Raji (cell line): ENCODE results near the gene RERE.

ENCODE experiments used
- POLR2A ChIP-seq: IDR thresholded peaks from 2 replicates; pipeline ENCODE4 v1.6.1; 2011; ENCODE audit warnings: low read depth, low read length, control low read depth; ENCODE audit not compliant: insufficient read depth

Gene RERE

GRCh38 chr1:8649027-8649426 lies 168.4 kb downstream of the RERE start:
- no peak for TF ChIP-seq POLR2A

GRCh38 chr1:8646996-8647395 lies 170.4 kb downstream of the RERE start:
- no peak for TF ChIP-seq POLR2A

GRCh38 chr1:8646189-8646588 lies 171.3 kb downstream of the RERE start:
- no peak for TF ChIP-seq POLR2A

GRCh38 chr1:8643542-8644536 lies 173.6 kb downstream of the RERE start:
- 0 out of 2 replicates have a peak, but pooled peaks have one; percentile 22 for TF ChIP-seq POLR2A

- TF ChIP-seq POLR2A = no peak
Measured at GRCh38 chr1:8642114-8642513, 175.3 kb downstream of the RERE start.

GRCh38 chr1:8641377-8641997 lies 176.0 kb downstream of the RERE start:
- no peak for TF ChIP-seq POLR2A

- no peak for TF ChIP-seq POLR2A
Measured at GRCh38 chr1:8640950-8641349, 176.5 kb downstream of the RERE start.

- TF ChIP-seq POLR2A = no peak
Measured at GRCh38 chr1:8639148-8639547, 178.3 kb downstream of the RERE start.

GRCh38 chr1:8633741-8634501 lies 183.5 kb downstream of the RERE start:
- no peak for TF ChIP-seq POLR2A

- TF ChIP-seq POLR2A = no peak
Measured at GRCh38 chr1:8632102-8632501, 185.3 kb downstream of the RERE start.

- no peak for TF ChIP-seq POLR2A
Measured at GRCh38 chr1:8631163-8631562, 186.3 kb downstream of the RERE start.

- peak; percentile 55 for TF ChIP-seq POLR2A
Measured at GRCh38 chr1:8629241-8630091, 188.0 kb downstream of the RERE start.

GRCh38 chr1:8628606-8629005 lies 188.8 kb downstream of the RERE start:
- no peak for TF ChIP-seq POLR2A

- TF ChIP-seq POLR2A = no peak
Measured at GRCh38 chr1:8627728-8628127, 189.7 kb downstream of the RERE start.

GRCh38 chr1:8625981-8626898 lies 191.2 kb downstream of the RERE start:
- TF ChIP-seq POLR2A = no peak
